ENCODE results near the gene C17orf113.

DNA sequence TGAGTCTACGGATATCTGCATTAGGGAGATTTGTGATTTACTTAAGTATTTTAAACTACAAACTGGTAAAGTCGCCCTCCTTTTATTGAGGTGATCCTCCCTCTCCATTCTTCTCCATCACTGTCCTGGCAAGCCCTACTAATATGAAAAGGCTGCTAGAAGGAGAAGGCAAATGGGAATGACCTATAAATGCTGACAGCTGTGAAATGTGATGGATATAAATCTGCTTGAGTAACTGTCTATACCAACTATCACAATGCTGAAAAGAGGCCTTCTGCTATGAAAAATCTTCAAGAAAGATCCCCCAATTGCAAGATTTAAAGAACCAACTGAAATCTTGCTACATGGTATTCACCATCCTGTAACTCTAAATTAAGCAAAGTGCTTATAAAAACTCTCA, 48.7 kb downstream of the C17orf113 start:
- TF ChIP-seq, protein P1, sequence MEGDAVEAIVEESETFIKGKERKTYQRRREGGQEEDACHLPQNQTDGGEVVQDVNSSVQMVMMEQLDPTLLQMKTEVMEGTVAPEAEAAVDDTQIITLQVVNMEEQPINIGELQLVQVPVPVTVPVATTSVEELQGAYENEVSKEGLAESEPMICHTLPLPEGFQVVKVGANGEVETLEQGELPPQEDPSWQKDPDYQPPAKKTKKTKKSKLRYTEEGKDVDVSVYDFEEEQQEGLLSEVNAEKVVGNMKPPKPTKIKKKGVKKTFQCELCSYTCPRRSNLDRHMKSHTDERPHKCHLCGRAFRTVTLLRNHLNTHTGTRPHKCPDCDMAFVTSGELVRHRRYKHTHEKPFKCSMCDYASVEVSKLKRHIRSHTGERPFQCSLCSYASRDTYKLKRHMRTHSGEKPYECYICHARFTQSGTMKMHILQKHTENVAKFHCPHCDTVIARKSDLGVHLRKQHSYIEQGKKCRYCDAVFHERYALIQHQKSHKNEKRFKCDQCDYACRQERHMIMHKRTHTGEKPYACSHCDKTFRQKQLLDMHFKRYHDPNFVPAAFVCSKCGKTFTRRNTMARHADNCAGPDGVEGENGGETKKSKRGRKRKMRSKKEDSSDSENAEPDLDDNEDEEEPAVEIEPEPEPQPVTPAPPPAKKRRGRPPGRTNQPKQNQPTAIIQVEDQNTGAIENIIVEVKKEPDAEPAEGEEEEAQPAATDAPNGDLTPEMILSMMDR (IDR thresholded peaks at IDR 0.05 in 4 of 5, conservative IDR thresholded peaks at IDR 0.05 in 1 of 5) = no peak
- no peak for TF ChIP-seq POLR2A (IDR thresholded peaks at IDR 0.05)
